HepG2 (cell line): Measurements from ENCODE around the gene DMPK. TPM values are rescaled to one million over a fixed set of nuclear protein-coding genes. Genes with fewer than 3 reads are reported as not detected.
A peak's percentile ranks its signal among the peaks of the same experiment; 100 is the strongest.

ENCODE experiments used
- ARNT ChIP-seq: fragments of 450-650 bp; IDR thresholded peaks from 2 replicates; pipeline ENCODE4 v1.6.1; 2017
- ATF7-NPFF ChIP-seq: sonication (generic); formaldehyde crosslinking; IDR thresholded peaks from 2 replicates; pipeline ENCODE4 v1.8.1; 2023; ENCODE audit warnings: mild to moderate bottlenecking, low read depth, missing genetic modification reagents, moderate library complexity
- CREB1 ChIP-seq, 2 experiments: fragments of 450-650 bp in 1 of 2; IDR thresholded peaks; 2 replicates each; pipeline ENCODE4 v1.6.1; 2016 to 2017; ENCODE audit warnings: control low read depth in 1 of 2, mild to moderate bottlenecking in 1 of 2, missing compliant biosample characterization in 1 of 2, missing genetic modification characterization in 1 of 2
- EHMT2 ChIP-seq: fragments of 200-600 bp; sonication (generic); IDR thresholded peaks from 2 replicates; pipeline ENCODE4 v1.7.0; 2017; ENCODE audit warnings: antibody characterized with exemption, low read depth, low read length, borderline replicate concordance
- HMGA1 ChIP-seq: sonication (generic); formaldehyde crosslinking; conservative IDR thresholded peaks from 2 replicates; pipeline ENCODE4 v1.4.0; 2020; ENCODE audit warnings: missing genetic modification reagents
- HOXA5 ChIP-seq: sonication (generic); formaldehyde crosslinking; IDR thresholded peaks from 2 replicates; pipeline ENCODE4 v1.4.0; 2020; ENCODE audit warnings: missing genetic modification reagents
- IRF2 ChIP-seq: IDR thresholded peaks from 2 replicates; pipeline ENCODE4 v1.6.1; 2018; ENCODE audit warnings: missing genetic modification reagents, missing compliant biosample characterization
- NFATC3 ChIP-seq: sonication (generic); formaldehyde crosslinking; IDR thresholded peaks from 2 replicates; pipeline ENCODE4 v1.5.1; 2020; ENCODE audit warnings: mild to moderate bottlenecking, missing genetic modification reagents
- ONECUT2 ChIP-seq: sonication (generic); formaldehyde crosslinking; IDR thresholded peaks from 2 replicates; pipeline ENCODE4 v1.4.0; 2020; ENCODE audit warnings: missing genetic modification reagents
- RARG ChIP-seq: sonication (generic); formaldehyde crosslinking; IDR thresholded peaks from 2 replicates; pipeline ENCODE4 v1.4.0; 2020; ENCODE audit warnings: low read depth, mild to moderate bottlenecking, missing genetic modification reagents
- SIX4 ChIP-seq: sonication (generic); formaldehyde crosslinking; IDR thresholded peaks from 2 replicates; pipeline ENCODE4 v1.4.0; 2020; ENCODE audit warnings: missing genetic modification reagents
- TEAD3 ChIP-seq: optimal IDR thresholded peaks from 2 replicates; pipeline ENCODE3; 2016; ENCODE audit warnings: borderline replicate concordance
- ZC3H13 ChIP-seq: sonication (generic); formaldehyde crosslinking; IDR thresholded peaks from 2 replicates; pipeline ENCODE4 v1.8.1; 2023; ENCODE audit warnings: mild to moderate bottlenecking, missing genetic modification reagents, moderate library complexity
- ZNF225 ChIP-seq: sonication (generic); formaldehyde crosslinking; IDR thresholded peaks from 2 replicates; pipeline ENCODE4 v1.4.0; 2020; ENCODE audit warnings: mild to moderate bottlenecking, missing genetic modification reagents
- ZNF292 ChIP-seq: sonication (generic); formaldehyde crosslinking; IDR thresholded peaks from 2 replicates; pipeline ENCODE4 v1.8.1; 2022; ENCODE audit warnings: mild to moderate bottlenecking, low read depth, missing genetic modification reagents, borderline replicate concordance
- ZNF382 ChIP-seq: sonication (generic); formaldehyde crosslinking; IDR thresholded peaks from 2 replicates; pipeline ENCODE4 v1.5.0; 2020; ENCODE audit warnings: missing genetic modification reagents, mild to moderate bottlenecking, borderline replicate concordance
- ZNF432 ChIP-seq: sonication (generic); formaldehyde crosslinking; IDR thresholded peaks from 2 replicates; pipeline ENCODE4 v1.5.0; 2020; ENCODE audit warnings: missing genetic modification reagents, mild to moderate bottlenecking, borderline replicate concordance
- ZNF460 ChIP-seq: sonication (generic); formaldehyde crosslinking; IDR thresholded peaks from 2 replicates; pipeline ENCODE4 v1.5.1; 2020; ENCODE audit warnings: missing genetic modification reagents, mild to moderate bottlenecking, borderline replicate concordance
- ZNF546 ChIP-seq: sonication (generic); formaldehyde crosslinking; conservative IDR thresholded peaks from 2 replicates; pipeline ENCODE4 v1.8.1; 2023; ENCODE audit warnings: mild to moderate bottlenecking, missing genetic modification reagents
- ZNF570 ChIP-seq: sonication (generic); formaldehyde crosslinking; IDR thresholded peaks from 2 replicates; pipeline ENCODE4 v1.4.0; 2020; ENCODE audit warnings: mild to moderate bottlenecking, missing genetic modification reagents, borderline replicate concordance
- polyA plus RNA-seq, 8 experiments: library from polyadenylated mRNA; depleted of rRNA in 3 of 8; stranded (reverse) in 7 of 8; unstranded in 1 of 8; fragments of >200 nt; fragmentation: Illumina TruSeq in 4 of 8; extraction: Trizol in 4 of 8; gene quantifications; 2 replicates each; pipeline versions ENCODE4 v1.2.1 to v1.2.3, GENCODE V29; 2011 to 2016; ENCODE audit warnings: low read depth in 4 of 8, missing spikeins in 1 of 8, mixed read lengths in 1 of 8; ENCODE audit not compliant: insufficient read depth in 1 of 8
- total RNA-seq, 5 experiments: library from RNA; depleted of rRNA; stranded (reverse); fragments of >200 nt; fragmentation: Illumina TruSeq; extraction: Trizol; gene quantifications; 2 replicates each; pipeline ENCODE4 v1.2.3, GENCODE V29; 2016; ENCODE audit warnings: low read depth in 1 of 5
- TF ChIP-seq, protein P1 (sequence below): sonication (generic); formaldehyde crosslinking; IDR thresholded peaks from 2 replicates; pipeline ENCODE4 v1.8.1; 2023; ENCODE audit warnings: mild to moderate bottlenecking, moderate library complexity, missing genetic modification reagents
- TF ChIP-seq, protein P2 (sequence below): sonication (generic); formaldehyde crosslinking; IDR thresholded peaks from 2 replicates; pipeline ENCODE4; 2020; ENCODE audit warnings: missing genetic modification reagents, mild to moderate bottlenecking, borderline replicate concordance
- TF ChIP-seq, protein P3 (sequence below): sonication (generic); formaldehyde crosslinking; IDR thresholded peaks from 2 replicates; pipeline ENCODE4 v1.5.0; 2020; ENCODE audit warnings: missing genetic modification reagents
- TF ChIP-seq, protein P4 (sequence below): sonication (generic); formaldehyde crosslinking; IDR thresholded peaks from 2 replicates; pipeline ENCODE4 v1.5.0; 2020; ENCODE audit warnings: missing genetic modification reagents

Gene DMPK
- total and polyA plus RNA-seq, 2 of the 13 experiments (the other 11 are each of a cell fraction or from before 2014, with no cell fraction given) = 5.3 to 8.8 TPM

DNA sequence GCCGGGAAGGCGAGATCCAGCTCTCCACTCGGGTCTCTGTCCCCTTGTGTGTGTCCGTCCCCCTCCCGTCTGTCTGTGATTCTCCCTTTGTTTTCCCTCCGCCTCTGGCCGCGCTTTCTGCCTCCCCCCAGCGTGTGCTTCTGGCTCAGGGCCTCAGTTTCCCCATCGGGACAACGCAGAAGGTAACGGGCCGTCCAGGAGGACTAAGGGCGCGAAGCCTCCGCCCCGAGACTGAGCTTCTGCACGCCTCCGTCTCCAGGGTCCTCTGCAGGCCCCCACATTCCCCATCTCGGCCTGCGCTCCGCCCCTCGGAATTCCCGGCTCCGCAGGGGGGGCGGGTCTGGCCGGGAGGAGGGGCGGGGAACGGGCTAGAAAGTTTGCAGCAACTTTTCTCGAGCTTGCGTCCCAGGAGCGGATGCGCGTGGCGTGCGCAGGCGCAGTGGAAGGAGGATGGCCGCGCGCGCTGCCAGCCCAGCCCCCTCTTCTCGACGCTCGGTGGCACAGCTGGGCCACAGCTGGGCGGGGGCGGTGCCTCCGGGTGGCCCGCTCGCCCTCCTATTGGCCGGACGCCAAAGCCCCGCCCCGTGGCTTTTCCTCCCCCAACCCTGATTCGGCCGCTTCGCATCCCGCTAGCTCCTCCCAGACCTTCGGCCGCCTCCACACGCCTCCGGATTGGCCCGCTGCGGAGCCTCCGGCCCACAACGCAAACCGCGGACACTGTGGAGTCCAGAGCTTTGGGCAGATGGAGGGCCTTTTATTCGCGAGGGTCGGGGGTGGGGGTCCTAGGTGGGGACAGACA lies 13.1 kb downstream of the DMPK start, which contains the start of gene SIX5 (continued):
- TF ChIP-seq, protein P1, sequence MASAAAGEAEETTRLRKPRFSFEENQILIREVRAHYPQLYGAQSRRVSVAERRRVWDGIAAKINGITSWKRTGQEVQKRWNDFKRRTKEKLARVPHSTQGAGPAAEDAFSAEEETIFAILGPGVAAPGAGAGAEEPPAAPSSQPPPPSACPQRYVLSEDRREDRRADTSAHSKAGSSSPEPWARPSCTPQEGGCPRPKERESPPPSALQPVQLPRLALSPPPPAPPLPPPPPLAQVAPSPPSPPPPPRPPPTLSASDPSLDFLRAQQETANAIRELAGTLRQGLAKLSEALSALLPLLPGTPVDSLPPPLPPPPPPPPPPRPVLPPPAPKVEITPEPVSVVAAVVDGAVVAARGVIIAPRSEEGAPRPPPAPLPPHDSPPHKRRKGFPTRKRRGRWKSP (CRISPR knock-in tag) = no peak; the same call in 1 of the 2 replicates
- TF ChIP-seq EHMT2 (no peak), ONECUT2 (no peak), ZNF292 (CRISPR knock-in tag) (no peak), RARG (CRISPR knock-in tag) (no peak), HOXA5 (CRISPR knock-in tag) (peak; percentile 89; the same call in 1 of the 2 replicates), ZNF570 (CRISPR knock-in tag) (no peak), IRF2 (CRISPR knock-in tag) (no peak), ZNF460 (no peak; the same call in 1 of the 2 replicates), TEAD3 (CRISPR knock-in tag) (peak; percentile 98), ZNF382 (CRISPR knock-in tag) (no peak), SIX4 (CRISPR knock-in tag) (no peak), NFATC3 (CRISPR knock-in tag) (no peak), HMGA1 (no peak), ZNF546 (CRISPR knock-in tag) (no peak), ARNT (no peak), ATF7-NPFF (0 out of 2 replicates have a peak, but pooled peaks have one; percentile 11), ZC3H13 (CRISPR knock-in tag) (0 out of 2 replicates have a peak, but pooled peaks have one; percentile 14), ZNF432 (no peak), ZNF225 (CRISPR knock-in tag) (peak; percentile 83), CREB1 (IDR thresholded peaks at IDR 0.05) (peak; percentile 59), CREB1 (CRISPR knock-in tag; IDR thresholded peaks at IDR 0.05) (no peak)
- TF ChIP-seq, protein P2, sequence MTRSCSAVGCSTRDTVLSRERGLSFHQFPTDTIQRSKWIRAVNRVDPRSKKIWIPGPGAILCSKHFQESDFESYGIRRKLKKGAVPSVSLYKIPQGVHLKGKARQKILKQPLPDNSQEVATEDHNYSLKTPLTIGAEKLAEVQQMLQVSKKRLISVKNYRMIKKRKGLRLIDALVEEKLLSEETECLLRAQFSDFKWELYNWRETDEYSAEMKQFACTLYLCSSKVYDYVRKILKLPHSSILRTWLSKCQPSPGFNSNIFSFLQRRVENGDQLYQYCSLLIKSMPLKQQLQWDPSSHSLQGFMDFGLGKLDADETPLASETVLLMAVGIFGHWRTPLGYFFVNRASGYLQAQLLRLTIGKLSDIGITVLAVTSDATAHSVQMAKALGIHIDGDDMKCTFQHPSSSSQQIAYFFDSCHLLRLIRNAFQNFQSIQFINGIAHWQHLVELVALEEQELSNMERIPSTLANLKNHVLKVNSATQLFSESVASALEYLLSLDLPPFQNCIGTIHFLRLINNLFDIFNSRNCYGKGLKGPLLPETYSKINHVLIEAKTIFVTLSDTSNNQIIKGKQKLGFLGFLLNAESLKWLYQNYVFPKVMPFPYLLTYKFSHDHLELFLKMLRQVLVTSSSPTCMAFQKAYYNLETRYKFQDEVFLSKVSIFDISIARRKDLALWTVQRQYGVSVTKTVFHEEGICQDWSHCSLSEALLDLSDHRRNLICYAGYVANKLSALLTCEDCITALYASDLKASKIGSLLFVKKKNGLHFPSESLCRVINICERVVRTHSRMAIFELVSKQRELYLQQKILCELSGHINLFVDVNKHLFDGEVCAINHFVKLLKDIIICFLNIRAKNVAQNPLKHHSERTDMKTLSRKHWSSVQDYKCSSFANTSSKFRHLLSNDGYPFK (CRISPR knock-in tag) = peak; percentile 51; the same call in 1 of the 2 replicates
- TF ChIP-seq, protein P3, sequence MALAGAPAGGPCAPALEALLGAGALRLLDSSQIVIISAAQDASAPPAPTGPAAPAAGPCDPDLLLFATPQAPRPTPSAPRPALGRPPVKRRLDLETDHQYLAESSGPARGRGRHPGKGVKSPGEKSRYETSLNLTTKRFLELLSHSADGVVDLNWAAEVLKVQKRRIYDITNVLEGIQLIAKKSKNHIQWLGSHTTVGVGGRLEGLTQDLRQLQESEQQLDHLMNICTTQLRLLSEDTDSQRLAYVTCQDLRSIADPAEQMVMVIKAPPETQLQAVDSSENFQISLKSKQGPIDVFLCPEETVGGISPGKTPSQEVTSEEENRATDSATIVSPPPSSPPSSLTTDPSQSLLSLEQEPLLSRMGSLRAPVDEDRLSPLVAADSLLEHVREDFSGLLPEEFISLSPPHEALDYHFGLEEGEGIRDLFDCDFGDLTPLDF (CRISPR knock-in tag) = peak; percentile 85; the same call in 1 of the 2 replicates
- TF ChIP-seq, protein P4, sequence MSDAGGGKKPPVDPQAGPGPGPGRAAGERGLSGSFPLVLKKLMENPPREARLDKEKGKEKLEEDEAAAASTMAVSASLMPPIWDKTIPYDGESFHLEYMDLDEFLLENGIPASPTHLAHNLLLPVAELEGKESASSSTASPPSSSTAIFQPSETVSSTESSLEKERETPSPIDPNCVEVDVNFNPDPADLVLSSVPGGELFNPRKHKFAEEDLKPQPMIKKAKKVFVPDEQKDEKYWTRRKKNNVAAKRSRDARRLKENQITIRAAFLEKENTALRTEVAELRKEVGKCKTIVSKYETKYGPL (CRISPR knock-in tag) = peak; percentile 38; the same call in 1 of the 2 replicates
